ENCODE results near the gene VTI1A.

Gene VTI1A

GRCh38 chr10:112650588-112651030 lies 203.6 kb downstream of the VTI1A start:
- H3K4me2 ChIP-seq (ENCODE audit: low read length), result no peak overlapping the region
- no peaks in the 10 kb centered on the region for H3K36me3 ChIP-seq (ENCODE audit: control insufficient read depth, insufficient read depth, low read length)
- no peaks in the 10 kb centered on the region for H3K4me1 ChIP-seq
- no peak overlapping the region for H3K4me3 ChIP-seq (ENCODE audit: low read depth, low read length)
- no peaks in the 10 kb centered on the region for H3K27me3 ChIP-seq (ENCODE audit: control insufficient read depth, insufficient read depth, low read length)
- H3K27ac ChIP-seq, result no peak overlapping the region
- TF ChIP-seq, protein P1, sequence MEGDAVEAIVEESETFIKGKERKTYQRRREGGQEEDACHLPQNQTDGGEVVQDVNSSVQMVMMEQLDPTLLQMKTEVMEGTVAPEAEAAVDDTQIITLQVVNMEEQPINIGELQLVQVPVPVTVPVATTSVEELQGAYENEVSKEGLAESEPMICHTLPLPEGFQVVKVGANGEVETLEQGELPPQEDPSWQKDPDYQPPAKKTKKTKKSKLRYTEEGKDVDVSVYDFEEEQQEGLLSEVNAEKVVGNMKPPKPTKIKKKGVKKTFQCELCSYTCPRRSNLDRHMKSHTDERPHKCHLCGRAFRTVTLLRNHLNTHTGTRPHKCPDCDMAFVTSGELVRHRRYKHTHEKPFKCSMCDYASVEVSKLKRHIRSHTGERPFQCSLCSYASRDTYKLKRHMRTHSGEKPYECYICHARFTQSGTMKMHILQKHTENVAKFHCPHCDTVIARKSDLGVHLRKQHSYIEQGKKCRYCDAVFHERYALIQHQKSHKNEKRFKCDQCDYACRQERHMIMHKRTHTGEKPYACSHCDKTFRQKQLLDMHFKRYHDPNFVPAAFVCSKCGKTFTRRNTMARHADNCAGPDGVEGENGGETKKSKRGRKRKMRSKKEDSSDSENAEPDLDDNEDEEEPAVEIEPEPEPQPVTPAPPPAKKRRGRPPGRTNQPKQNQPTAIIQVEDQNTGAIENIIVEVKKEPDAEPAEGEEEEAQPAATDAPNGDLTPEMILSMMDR (IDR thresholded peaks at IDR 0.05), result no peak
- H3K9ac ChIP-seq, result no peak overlapping the region
- H3K9me3 ChIP-seq (ENCODE audit: control insufficient read depth, low read length), result no peaks in the 10 kb centered on the region
- H2AFZ ChIP-seq, result no peak overlapping the region
- no peaks in the 10 kb centered on the region for H3K79me2 ChIP-seq

DNA sequence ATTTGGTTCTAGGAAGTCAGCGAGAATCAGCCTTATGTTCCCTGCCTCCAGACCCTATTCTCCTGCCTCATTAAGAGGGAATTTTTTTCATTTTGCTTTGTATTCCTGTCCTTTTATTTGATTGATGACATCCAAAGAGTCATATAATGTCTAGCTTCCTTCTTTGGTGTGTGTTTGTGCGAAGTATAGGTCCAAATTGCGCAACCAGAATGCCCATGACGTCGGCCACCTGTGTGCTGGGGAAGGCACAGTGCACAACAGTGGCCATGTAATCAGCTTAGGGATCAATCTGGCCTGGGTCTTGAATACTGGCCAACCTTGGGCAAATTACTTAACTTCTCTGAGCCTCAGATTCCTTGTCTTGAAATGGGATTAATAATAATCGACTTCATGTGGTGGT lies 206.2 kb downstream of the VTI1A start:
- no peaks in the 10 kb centered on the region for H3K9me3 ChIP-seq (ENCODE audit: control insufficient read depth, low read length)
- H3K27ac ChIP-seq, result no peak overlapping the region
- H3K79me2 ChIP-seq, result no peaks in the 10 kb centered on the region
- H3K4me2 ChIP-seq (ENCODE audit: low read length), result no peak overlapping the region
- H2AFZ ChIP-seq, result no peak overlapping the region
- H3K4me3 ChIP-seq (ENCODE audit: low read depth, low read length), result no peak overlapping the region
- H3K27me3 ChIP-seq (ENCODE audit: control insufficient read depth, insufficient read depth, low read length), result no peaks in the 10 kb centered on the region
- no peaks in the 10 kb centered on the region for H3K4me1 ChIP-seq
- TF ChIP-seq, protein P1 (IDR thresholded peaks at IDR 0.05), result no peak
- no peaks in the 10 kb centered on the region for H3K36me3 ChIP-seq (ENCODE audit: control insufficient read depth, insufficient read depth, low read length)
- no peak overlapping the region for H3K9ac ChIP-seq

DNA sequence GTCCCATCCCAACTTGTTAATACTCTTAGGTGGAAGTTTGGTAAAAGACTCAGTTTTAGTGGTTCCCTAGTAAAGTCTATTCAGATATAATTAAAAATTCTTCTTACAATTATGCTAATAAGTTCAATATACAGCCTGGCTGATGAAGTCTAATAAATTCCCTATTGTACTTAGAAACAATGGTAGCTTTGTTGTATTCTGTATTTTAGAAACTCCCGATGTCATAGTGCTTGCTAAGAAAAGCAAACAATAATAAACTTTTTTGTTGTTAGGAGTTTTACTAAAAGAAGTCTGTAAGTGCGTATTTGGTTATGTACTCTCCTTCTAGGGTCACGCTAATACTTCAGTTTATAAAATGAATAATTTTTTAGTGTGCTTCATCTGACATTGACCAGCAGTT lies 206.8 kb downstream of the VTI1A start:
- no peaks in the 10 kb centered on the region for H3K27me3 ChIP-seq (ENCODE audit: control insufficient read depth, insufficient read depth, low read length)
- H3K4me2 ChIP-seq (ENCODE audit: low read length), result no peak overlapping the region

GRCh38 chr10:112654794-112655193 lies 207.8 kb downstream of the VTI1A start:
- Histone ChIP-seq H3K9ac (no peak overlapping the region), H3K9me3 (ENCODE audit: control insufficient read depth, low read length) (no peaks in the 10 kb centered on the region), H3K36me3 (ENCODE audit: control insufficient read depth, insufficient read depth, low read length) (no peaks in the 10 kb centered on the region), H3K27me3 (ENCODE audit: control insufficient read depth, insufficient read depth, low read length) (no peaks in the 10 kb centered on the region), H3K4me1 (no peaks in the 10 kb centered on the region), H2AFZ (no peak overlapping the region), H3K27ac (no peak overlapping the region), H3K4me3 (ENCODE audit: low read depth, low read length) (no peak overlapping the region), H3K4me2 (ENCODE audit: low read length) (no peak overlapping the region), H3K79me2 (no peaks in the 10 kb centered on the region)
- TF ChIP-seq, protein P1 (IDR thresholded peaks at IDR 0.05), result no peak

More for the DNA sequence above, 206.8 kb downstream of the VTI1A start:
- H3K4me3 ChIP-seq (ENCODE audit: low read depth, low read length), result no peak overlapping the region
- H3K9ac ChIP-seq, result no peak overlapping the region
- no peaks in the 10 kb centered on the region for H3K4me1 ChIP-seq
- no peak overlapping the region for H2AFZ ChIP-seq
- no peaks in the 10 kb centered on the region for H3K36me3 ChIP-seq (ENCODE audit: control insufficient read depth, insufficient read depth, low read length)
- no peak overlapping the region for H3K27ac ChIP-seq
- H3K9me3 ChIP-seq (ENCODE audit: control insufficient read depth, low read length), result no peaks in the 10 kb centered on the region
- no peaks in the 10 kb centered on the region for H3K79me2 ChIP-seq
- TF ChIP-seq, protein P1 (IDR thresholded peaks at IDR 0.05), result no peak

DNA sequence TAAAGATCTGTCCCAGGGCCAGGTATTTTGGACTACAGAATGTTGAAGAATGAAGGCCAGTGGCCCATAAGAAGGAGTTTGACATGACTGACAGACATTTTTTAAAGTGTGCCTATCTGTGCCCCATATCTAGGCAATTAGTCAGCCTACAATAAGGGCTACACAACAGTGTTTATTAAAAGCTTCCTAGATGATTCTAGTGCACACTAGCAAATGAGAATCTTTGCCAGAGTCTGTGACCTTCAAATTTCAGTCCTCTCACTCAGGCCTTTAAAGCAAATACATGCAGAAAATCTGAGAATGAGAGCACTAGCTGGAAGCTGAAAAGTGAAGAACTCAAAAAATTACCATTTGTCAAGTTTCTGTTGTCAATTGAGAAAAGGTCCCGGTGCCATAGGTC lies 208.7 kb downstream of the VTI1A start:
- no peaks in the 10 kb centered on the region for H3K36me3 ChIP-seq (ENCODE audit: control insufficient read depth, insufficient read depth, low read length)
- TF ChIP-seq, protein P1 (IDR thresholded peaks at IDR 0.05), result no peak
- H3K79me2 ChIP-seq, result no peaks in the 10 kb centered on the region
- H3K27me3 ChIP-seq (ENCODE audit: control insufficient read depth, insufficient read depth, low read length), result no peaks in the 10 kb centered on the region
- no peak overlapping the region for H3K9ac ChIP-seq
- no peak overlapping the region for H3K4me3 ChIP-seq (ENCODE audit: low read depth, low read length)
- H3K9me3 ChIP-seq (ENCODE audit: control insufficient read depth, low read length), result no peaks in the 10 kb centered on the region
- H2AFZ ChIP-seq, result no peak overlapping the region
- H3K27ac ChIP-seq, result no peak overlapping the region
- no peaks in the 10 kb centered on the region for H3K4me1 ChIP-seq
- H3K4me2 ChIP-seq (ENCODE audit: low read length), result no peak overlapping the region
